ENCODE results near the gene KEL.

DNA sequence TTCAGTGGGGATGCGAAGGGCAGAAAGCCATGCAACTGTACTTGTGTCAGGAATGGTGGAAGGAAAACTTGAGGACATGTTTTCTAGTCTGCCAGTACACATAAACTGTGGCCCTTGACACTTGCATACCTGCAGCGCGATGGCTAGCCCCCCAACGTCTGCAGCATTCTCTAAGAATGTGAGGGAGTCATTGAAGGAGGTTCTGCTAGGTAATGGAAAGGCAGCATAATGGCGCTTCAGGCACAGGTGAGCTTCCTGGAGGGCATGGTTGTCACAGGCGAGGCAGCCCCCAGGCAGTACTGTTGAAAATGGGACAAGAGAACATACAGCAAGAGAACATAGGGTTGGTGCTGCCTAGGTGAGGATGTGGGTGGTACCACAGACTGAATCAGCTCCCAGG, 19.4 kb downstream of the KEL start:
- TF ChIP-seq CTCF (IDR thresholded peaks at IDR 0.05) (no peak), POLR2AphosphoS5 (IDR thresholded peaks at IDR 0.05) (no peak), POLR2A (IDR thresholded peaks at IDR 0.05) (no peak)
